HT1080 (cell line): ENCODE measurements around the gene TMEM82. TPM values are rescaled to one million over a fixed set of nuclear protein-coding genes. Genes with fewer than 3 reads are reported as not detected.

Experiments
- DNase-seq: peaks from one replicate; pipeline ENCODE4 v3.0.0-alpha.2; 2015; ENCODE audit warnings: low read depth
- total RNA-seq: library from RNA; depleted of rRNA; stranded (reverse); fragments of >200 nt; shearing (Covaris generic); gene quantifications from 2 replicates; pipeline ENCODE4 v1.2.3, GENCODE V29; 2014

Gene TMEM82
- total RNA-seq, 1 experiment from 2014 or later: not detected

GRCh38 chr1:15719381-15720120, 22.7 kb upstream of the TMEM82 start:
- DNase-seq: no peak

- DNase-seq: no peak
Measured at GRCh38 chr1:15720861-15721260, 21.4 kb upstream of the TMEM82 start.

- DNase-seq: no peak
Measured at GRCh38 chr1:15722411-15722810, 19.9 kb upstream of the TMEM82 start.

- DNase-seq: no peak
Measured at GRCh38 chr1:15722836-15723532, 19.3 kb upstream of the TMEM82 start.

GRCh38 chr1:15723631-15724246, 18.6 kb upstream of the TMEM82 start:
- DNase-seq: no peak

GRCh38 chr1:15724949-15725880, 17.1 kb upstream of the TMEM82 start:
- DNase-seq: no peak

- DNase-seq: no peak
Measured at GRCh38 chr1:15726508-15726907, 15.8 kb upstream of the TMEM82 start.

GRCh38 chr1:15727021-15727420, 15.3 kb upstream of the TMEM82 start:
- no peak for DNase-seq

GRCh38 chr1:15727424-15727823, 14.9 kb upstream of the TMEM82 start:
- DNase-seq: no peak

GRCh38 chr1:15727866-15728534, 14.3 kb upstream of the TMEM82 start:
- no peak for DNase-seq

- no peak for DNase-seq
Measured at GRCh38 chr1:15728937-15729657, 13.2 kb upstream of the TMEM82 start.

- no peak for DNase-seq
Measured at GRCh38 chr1:15730423-15730822, 11.9 kb upstream of the TMEM82 start.

- no peak for DNase-seq
Measured at GRCh38 chr1:15730936-15731335, 11.4 kb upstream of the TMEM82 start.

- DNase-seq: no peak
Measured at GRCh38 chr1:15731735-15732685, 10.3 kb upstream of the TMEM82 start.

GRCh38 chr1:15732686-15733081, 9.6 kb upstream of the TMEM82 start:
- no peak for DNase-seq

- DNase-seq: no peak
Measured at GRCh38 chr1:15733218-15733725, 9.0 kb upstream of the TMEM82 start.

GRCh38 chr1:15733726-15734226, 8.5 kb upstream of the TMEM82 start:
- DNase-seq: no peak

GRCh38 chr1:15734296-15734695, 8.0 kb upstream of the TMEM82 start:
- no peak for DNase-seq

- no peak for DNase-seq
Measured at GRCh38 chr1:15734901-15735300, 7.4 kb upstream of the TMEM82 start.
